ENCODE measurements around the gene KCNJ6. TPM values are rescaled to one million over a fixed set of nuclear protein-coding genes. Genes with fewer than 3 reads are reported as not detected.

KCNJ6 gene
- polyA plus RNA-seq, 1 donor from 2014 or later: not detected

GRCh38 chr21:37571442-37571841, 344.8 kb downstream of the KCNJ6 start:
- Mint-ChIP-seq H3K27ac (no peak overlapping the region), H3K4me3 (no peak overlapping the region), H3K27me3 (peaks cover 12% of the 10 kb centered on the region), H3K4me1 (no peaks in the 10 kb centered on the region), H3K36me3 (no peaks in the 10 kb centered on the region), H3K9me3 (peaks cover 0 to 2% (median 0%) of the 10 kb centered on the region in 3 donors)

GRCh38 chr21:37568916-37569315, 347.3 kb downstream of the KCNJ6 start:
- peaks cover 0 to 2% (median 0%) of the 10 kb centered on the region in 3 donors for H3K9me3 Mint-ChIP-seq
- no peaks in the 10 kb centered on the region for H3K36me3 Mint-ChIP-seq
- H3K4me1 Mint-ChIP-seq: peaks cover 6 to 9% (median 9%) of the 10 kb centered on the region in 3 donors
- H3K27ac Mint-ChIP-seq: no peak overlapping the region
- peak overlapping the region in 2 of 4 donors; percentile 7 to 20 for H3K4me3 Mint-ChIP-seq
- H3K27me3 Mint-ChIP-seq: peaks cover 4% of the 10 kb centered on the region

GRCh38 chr21:37568415-37568814, 347.8 kb downstream of the KCNJ6 start:
- Mint-ChIP-seq H3K36me3 (no peaks in the 10 kb centered on the region), H3K27me3 (peaks cover 4% of the 10 kb centered on the region), H3K27ac (no peak overlapping the region), H3K4me3 (peak overlapping the region in 1 of 4 donors; percentile 7), H3K4me1 (peaks cover 7 to 9% (median 9%) of the 10 kb centered on the region in 3 donors), H3K9me3 (peaks cover 0 to 2% (median 0%) of the 10 kb centered on the region in 3 donors)

GRCh38 chr21:37566790-37567615, 349.3 kb downstream of the KCNJ6 start:
- H3K27me3 Mint-ChIP-seq: peaks cover 2% of the 10 kb centered on the region
- H3K9me3 Mint-ChIP-seq: peaks cover 0 to 2% (median 0%) of the 10 kb centered on the region in 3 donors
- no peak overlapping the region for H3K27ac Mint-ChIP-seq
- no peaks in the 10 kb centered on the region for H3K36me3 Mint-ChIP-seq
- H3K4me1 Mint-ChIP-seq: peaks cover 7 to 12% (median 9%) of the 10 kb centered on the region in 3 donors
- H3K4me3 Mint-ChIP-seq: peak overlapping the region in 1 of 4 donors; percentile 44

- H3K27ac Mint-ChIP-seq: peak overlapping the region in 1 of 3 donors; percentile 37
- peak overlapping the region in 3 of 4 donors; percentile 10 to 99 (median 71) for H3K4me3 Mint-ChIP-seq
- H3K36me3 Mint-ChIP-seq: no peaks in the 10 kb centered on the region
- no peaks in the 10 kb centered on the region for H3K27me3 Mint-ChIP-seq
- peaks cover 7 to 12% (median 9%) of the 10 kb centered on the region in 3 donors for H3K4me1 Mint-ChIP-seq
- peaks cover 0 to 2% (median 0%) of the 10 kb centered on the region in 3 donors for H3K9me3 Mint-ChIP-seq
Observed at GRCh38 chr21:37565530-37566223, 350.6 kb downstream of the KCNJ6 start.

- H3K27me3 Mint-ChIP-seq: no peaks in the 10 kb centered on the region
- H3K36me3 Mint-ChIP-seq: no peaks in the 10 kb centered on the region
- peak overlapping the region; percentile 93 to 99 (median 98) for H3K4me3 Mint-ChIP-seq
- H3K27ac Mint-ChIP-seq: peak overlapping the region in 1 of 3 donors; percentile 37
- H3K9me3 Mint-ChIP-seq: peaks cover 0 to 1% (median 0%) of the 10 kb centered on the region in 3 donors
- peaks cover 7 to 12% (median 9%) of the 10 kb centered on the region in 3 donors for H3K4me1 Mint-ChIP-seq
Observed at GRCh38 chr21:37564924-37565529, 351.2 kb downstream of the KCNJ6 start.

GRCh38 chr21:37564341-37564923, 351.8 kb downstream of the KCNJ6 start:
- Mint-ChIP-seq H3K4me3 (peak overlapping the region; percentile 93 to 99 (median 98)), H3K36me3 (no peaks in the 10 kb centered on the region), H3K27ac (peak overlapping the region; percentile 91 to 97 (median 97)), H3K4me1 (peaks cover 7 to 12% (median 9%) of the 10 kb centered on the region in 3 donors), H3K9me3 (no peaks in the 10 kb centered on the region), H3K27me3 (no peaks in the 10 kb centered on the region)

- no peaks in the 10 kb centered on the region for H3K36me3 Mint-ChIP-seq
- peaks cover 0 to 2% (median under 1%) of the 10 kb centered on the region in 3 donors for H3K9me3 Mint-ChIP-seq
- peaks cover 7 to 12% (median 10%) of the 10 kb centered on the region in 3 donors for H3K4me1 Mint-ChIP-seq
- peak overlapping the region; percentile 91 to 97 (median 97) for H3K27ac Mint-ChIP-seq
- H3K4me3 Mint-ChIP-seq: peak overlapping the region; percentile 93 to 99 (median 98)
- no peaks in the 10 kb centered on the region for H3K27me3 Mint-ChIP-seq
Observed at GRCh38 chr21:37563641-37564340, 352.5 kb downstream of the KCNJ6 start.

GRCh38 chr21:37562920-37563640, 353.2 kb downstream of the KCNJ6 start:
- peaks cover 0 to 8% (median 3%) of the 10 kb centered on the region in 3 donors for H3K9me3 Mint-ChIP-seq
- no peaks in the 10 kb centered on the region for H3K36me3 Mint-ChIP-seq
- H3K27me3 Mint-ChIP-seq: no peaks in the 10 kb centered on the region
- H3K4me3 Mint-ChIP-seq: peak overlapping the region; percentile 93 to 99 (median 98)
- H3K27ac Mint-ChIP-seq: peak overlapping the region; percentile 69 to 97 (median 91)
- H3K4me1 Mint-ChIP-seq: peaks cover 7 to 14% (median 12%) of the 10 kb centered on the region in 3 donors

- Mint-ChIP-seq H3K36me3 (no peaks in the 10 kb centered on the region), H3K4me1 (peaks cover 9 to 17% (median 16%) of the 10 kb centered on the region in 3 donors), H3K27ac (peak overlapping the region; percentile 69 to 97 (median 91)), H3K27me3 (no peaks in the 10 kb centered on the region), H3K4me3 (peak overlapping the region; percentile 65 to 99 (median 96)), H3K9me3 (peaks cover under 1 to 8% (median 3%) of the 10 kb centered on the region in 3 donors)
Observed at GRCh38 chr21:37561941-37562919, 354.0 kb downstream of the KCNJ6 start.

GRCh38 chr21:37561506-37561905, 354.8 kb downstream of the KCNJ6 start:
- no peaks in the 10 kb centered on the region for H3K27me3 Mint-ChIP-seq
- H3K27ac Mint-ChIP-seq: peak overlapping the region in 1 of 3 donors; percentile 91
- no peaks in the 10 kb centered on the region for H3K36me3 Mint-ChIP-seq
- H3K9me3 Mint-ChIP-seq: peaks cover 3 to 8% (median 3%) of the 10 kb centered on the region in 3 donors
- peaks cover 11 to 19% (median 18%) of the 10 kb centered on the region in 3 donors for H3K4me1 Mint-ChIP-seq
- H3K4me3 Mint-ChIP-seq: peak overlapping the region in 1 of 4 donors; percentile 99

GRCh38 chr21:37560385-37560784, 355.9 kb downstream of the KCNJ6 start:
- Mint-ChIP-seq H3K36me3 (no peaks in the 10 kb centered on the region), H3K9me3 (peaks cover 3 to 8% (median 3%) of the 10 kb centered on the region in 3 donors), H3K27ac (no peak overlapping the region), H3K4me1 (peaks cover 11 to 22% (median 18%) of the 10 kb centered on the region in 3 donors), H3K27me3 (no peaks in the 10 kb centered on the region), H3K4me3 (no peak overlapping the region)

Data from IgD-negative memory B cell (primary cell).